ENCODE data around the gene PDE2A.

GRCh38 chr11:72695354-72695753 lies 21.1 kb upstream of the PDE2A start:
- no peak for TF ChIP-seq POLR2A (IDR thresholded peaks at IDR 0.05)
- no peak for TF ChIP-seq CTCF (IDR thresholded peaks at IDR 0.05)

Measured in uterus (tissue), 2 donors.